AG04449 (cell line): ENCODE results near the gene CANT1.

Experiments
- CTCF ChIA-PET: fragments of 350-600 bp; formaldehyde crosslinking; extraction: SDS; loops from one replicate; lab custom pipeline; 2021; ENCODE audit warnings: antibody characterized with exemption; lab: Yijun Ruan, JAX
- POLR2A ChIA-PET: fragments of 400-600, 350-600 bp; formaldehyde crosslinking; extraction: SDS; loops from one replicate; lab custom pipeline; 2020; ENCODE audit warnings: antibody characterized with exemption, inconsistent platforms; lab: Yijun Ruan, JAX
- DNase-seq: peaks from one replicate; pipeline ENCODE4 v3.0.0-alpha.2; 2010; ENCODE audit warnings: low read depth, low spot score
- H3K4me3 ChIP-seq: 2 replicates; pipeline ENCODE4 v1.5.1; 2011; ENCODE audit warnings: low read depth, mild to moderate bottlenecking, control low read depth, low read length
- TF ChIP-seq, protein P1 (sequence below): IDR thresholded peaks from one replicate; pipeline ENCODE4 v1.5.1; 2011; ENCODE audit warnings: mild to moderate bottlenecking, moderate library complexity, low read length, control low read depth, inconsistent platforms; ENCODE audit not compliant: insufficient read depth; ENCODE audit errors: missing control alignments

The CANT1 gene

DNA sequence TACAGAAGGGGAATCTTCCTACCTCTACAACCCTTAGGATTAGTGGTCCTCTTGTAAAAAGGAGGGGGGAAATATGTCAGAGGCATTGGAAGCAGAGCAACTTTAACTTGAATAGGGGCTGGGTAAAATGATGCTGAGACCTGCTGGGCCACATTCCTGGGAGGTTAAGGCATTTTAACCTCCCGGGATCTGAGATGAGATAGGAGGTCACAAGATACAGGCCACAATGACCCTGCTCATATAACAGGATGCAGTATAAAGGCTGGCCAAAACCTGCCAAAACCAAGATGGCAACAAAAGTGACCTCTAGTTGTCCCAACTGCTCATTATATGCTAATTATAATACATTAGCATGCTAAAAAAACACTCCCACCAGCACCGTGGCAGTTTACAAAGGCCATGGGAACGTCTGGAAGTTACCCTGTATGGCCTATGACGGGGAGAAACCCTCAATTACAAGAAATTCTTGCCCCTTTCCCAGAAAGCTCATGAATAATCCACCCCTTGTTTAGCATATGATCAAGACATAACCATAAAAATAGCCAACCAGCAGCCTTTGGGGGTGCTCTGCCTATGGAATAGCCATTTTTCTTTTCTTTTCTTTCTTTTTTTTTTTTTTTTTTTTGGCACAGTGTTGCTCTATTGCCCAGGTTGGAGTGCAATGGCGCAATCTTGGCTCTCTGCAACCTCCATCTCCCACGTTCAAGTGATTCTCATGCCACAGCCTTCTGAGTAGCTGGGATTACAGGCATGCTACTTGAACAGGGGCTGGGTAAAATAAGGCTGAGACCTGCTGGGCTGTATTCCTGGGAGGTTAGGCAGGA lies 8.2 kb upstream of the CANT1 start:
- TF ChIP-seq, protein P1, sequence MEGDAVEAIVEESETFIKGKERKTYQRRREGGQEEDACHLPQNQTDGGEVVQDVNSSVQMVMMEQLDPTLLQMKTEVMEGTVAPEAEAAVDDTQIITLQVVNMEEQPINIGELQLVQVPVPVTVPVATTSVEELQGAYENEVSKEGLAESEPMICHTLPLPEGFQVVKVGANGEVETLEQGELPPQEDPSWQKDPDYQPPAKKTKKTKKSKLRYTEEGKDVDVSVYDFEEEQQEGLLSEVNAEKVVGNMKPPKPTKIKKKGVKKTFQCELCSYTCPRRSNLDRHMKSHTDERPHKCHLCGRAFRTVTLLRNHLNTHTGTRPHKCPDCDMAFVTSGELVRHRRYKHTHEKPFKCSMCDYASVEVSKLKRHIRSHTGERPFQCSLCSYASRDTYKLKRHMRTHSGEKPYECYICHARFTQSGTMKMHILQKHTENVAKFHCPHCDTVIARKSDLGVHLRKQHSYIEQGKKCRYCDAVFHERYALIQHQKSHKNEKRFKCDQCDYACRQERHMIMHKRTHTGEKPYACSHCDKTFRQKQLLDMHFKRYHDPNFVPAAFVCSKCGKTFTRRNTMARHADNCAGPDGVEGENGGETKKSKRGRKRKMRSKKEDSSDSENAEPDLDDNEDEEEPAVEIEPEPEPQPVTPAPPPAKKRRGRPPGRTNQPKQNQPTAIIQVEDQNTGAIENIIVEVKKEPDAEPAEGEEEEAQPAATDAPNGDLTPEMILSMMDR, result no peak
- CTCF ChIA-PET, result interaction anchor here (0.7 to 11.5 kb wide), 10 partner anchors 8 to 373 kb away, joined by 3 to 160 read pairs (median 9); partner anchors contain the start of gene ENGASE
- DNase-seq, result no peak
- POLR2A ChIA-PET, result no interaction called here
- H3K4me3 ChIP-seq, result no peak overlapping the region

DNA sequence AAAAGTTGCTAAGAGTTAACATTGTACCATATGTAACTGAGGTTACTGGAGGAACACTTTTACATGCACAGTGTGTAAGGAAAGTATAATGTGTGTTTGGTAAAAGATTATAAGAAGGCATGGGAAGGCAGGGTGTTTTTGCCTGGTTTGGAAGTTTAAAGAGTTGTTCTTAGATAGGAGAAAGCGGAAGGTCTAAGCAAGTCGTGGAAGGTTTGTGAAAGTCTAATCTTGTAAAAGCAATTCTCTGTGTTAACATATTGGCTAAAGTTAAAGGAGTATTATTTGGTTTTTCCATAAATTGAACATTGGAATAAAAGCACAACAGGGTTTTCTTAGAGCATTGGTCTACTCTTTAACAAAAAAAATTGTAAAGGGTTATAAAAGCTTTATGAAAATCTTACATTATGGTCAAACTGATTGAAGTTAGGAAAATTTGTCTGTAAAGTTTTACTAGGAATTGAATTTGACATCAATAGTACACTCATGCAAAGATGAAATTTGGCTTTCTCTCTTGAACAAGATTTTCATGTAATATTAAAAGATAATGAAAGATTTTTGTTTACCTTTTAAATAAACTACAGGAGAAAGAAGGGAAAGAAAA lies 4.7 kb upstream of the CANT1 start:
- TF ChIP-seq, protein P1, result no peak
- POLR2A ChIA-PET, result no interaction called here
- CTCF ChIA-PET, result interaction anchor here (0.6 to 11.5 kb wide), 7 partner anchors 9 to 377 kb away, joined by 3 to 160 read pairs (median 6); no protein-coding TSS in a partner anchor
- no peak overlapping the region for H3K4me3 ChIP-seq
- DNase-seq, result no peak

DNA sequence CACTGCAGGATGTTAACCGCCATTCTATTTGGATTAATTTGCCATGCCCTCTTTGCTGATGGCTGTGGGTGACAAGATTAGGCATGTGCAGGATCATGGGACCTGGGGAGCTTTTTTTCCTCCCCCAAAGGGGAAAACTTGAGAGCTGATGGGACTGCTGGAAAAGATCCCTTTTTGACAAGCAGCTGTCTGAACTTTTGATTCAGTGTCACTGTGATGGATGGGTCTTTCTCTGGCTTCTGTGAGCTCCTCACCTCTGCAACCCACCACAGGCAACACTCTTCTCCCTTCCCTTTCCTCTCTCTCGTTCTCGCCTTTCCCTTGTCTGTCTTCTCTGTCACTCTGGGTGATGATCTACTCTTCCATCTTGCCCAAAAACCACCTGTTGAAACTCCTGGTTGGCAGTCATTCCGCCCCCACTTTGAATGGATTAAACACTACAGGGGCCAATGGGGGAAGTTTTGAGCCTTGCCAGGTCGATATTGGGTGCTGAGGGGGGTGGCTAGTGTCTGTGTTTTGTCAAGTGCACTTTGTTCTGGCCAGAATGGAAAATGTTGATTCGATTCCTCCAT lies 3.1 kb upstream of the CANT1 start:
- no peak overlapping the region for H3K4me3 ChIP-seq
- TF ChIP-seq, protein P1, result no peak
- ChIA-PET CTCF (interaction anchor here (1.5 to 11.5 kb wide), 3 partner anchors 23 to 70 kb away, joined by 4 to 160 read pairs (median 22); no protein-coding TSS in a partner anchor), POLR2A (no interaction called here)
- no peak for DNase-seq

DNA sequence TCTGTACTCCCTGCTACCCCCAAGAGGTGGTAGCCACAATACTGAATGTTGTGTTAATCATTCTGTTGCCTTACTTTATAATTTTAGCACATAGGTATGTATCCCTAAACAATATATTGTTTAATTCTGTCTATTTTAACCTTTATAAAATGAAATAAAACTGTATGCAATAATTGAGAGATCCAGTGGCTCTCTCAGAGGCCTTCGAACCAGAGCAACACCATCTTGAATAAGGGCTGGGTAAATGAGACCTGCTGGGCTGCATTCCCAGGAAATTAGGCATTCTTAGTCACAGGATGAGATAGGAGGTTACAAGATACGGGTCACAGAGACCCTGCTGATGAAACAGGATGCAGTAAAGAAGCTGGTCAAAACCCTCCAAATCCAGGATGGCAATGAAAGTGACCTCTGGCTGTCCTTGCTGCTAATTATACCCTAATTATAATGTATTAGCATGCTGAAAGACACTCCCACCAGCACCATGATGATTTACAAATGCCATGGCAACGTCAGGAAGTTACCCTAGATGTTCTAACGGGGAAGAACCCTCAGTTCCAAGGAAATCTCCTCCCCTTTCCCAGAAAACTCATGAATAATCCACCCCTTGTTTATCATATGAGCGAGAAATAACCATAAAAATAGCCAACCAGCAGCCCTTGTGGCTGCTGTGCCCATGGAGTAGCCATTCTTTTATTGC lies 2.0 kb upstream of the CANT1 start:
- POLR2A ChIA-PET, result no interaction called here

DNA sequence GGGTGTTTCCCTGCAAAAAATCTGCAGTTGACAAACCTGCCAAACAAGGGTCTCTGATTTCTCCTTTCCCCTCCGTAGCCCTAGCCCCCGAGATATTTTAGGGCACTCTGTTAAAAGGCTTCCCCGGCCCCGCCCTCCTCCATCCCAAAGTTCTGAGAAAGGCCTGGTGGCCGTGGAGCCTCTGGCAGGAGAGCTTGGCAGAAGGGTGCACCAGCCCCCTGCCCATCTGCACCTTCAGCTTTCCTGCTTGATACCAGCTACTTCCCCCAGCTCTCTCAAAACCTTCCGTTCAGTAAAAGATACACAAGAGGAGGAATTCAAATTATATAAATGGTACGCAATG lies 711 bp upstream of the CANT1 start:
- TF ChIP-seq, protein P1, result no peak
- no peak for DNase-seq
- peak overlapping the region; percentile 99 for H3K4me3 ChIP-seq
- POLR2A ChIA-PET, result interaction anchor here (0.7 kb wide), 1 partner anchor 19 kb away, joined by 3 read pairs; no protein-coding TSS in a partner anchor
- CTCF ChIA-PET, result interaction anchor here (1.4 kb wide), 1 partner anchor 35 kb away, joined by 3 read pairs; no protein-coding TSS in a partner anchor

More for the DNA sequence above, 2.0 kb upstream of the CANT1 start:
- DNase-seq, result no peak
- TF ChIP-seq, protein P1, result no peak
- no peak overlapping the region for H3K4me3 ChIP-seq
- CTCF ChIA-PET, result interaction anchor here (1.5 kb wide), 1 partner anchor 71 kb away, joined by 4 read pairs; no protein-coding TSS in a partner anchor
